22Rv1 (cell line): ENCODE data around the gene NUP210.

Source experiments
- CTCF ChIP-seq: fragments of 450-650 bp; IDR thresholded peaks from 2 replicates; pipeline ENCODE4 v1.5.1; 2017; ENCODE audit warnings: mild to moderate bottlenecking
- ZFX ChIP-seq: fragments of 450-650 bp; IDR thresholded peaks from 2 replicates; pipeline ENCODE4 v1.6.1; 2017; ENCODE audit warnings: antibody characterized with exemption, borderline replicate concordance

GRCh38 chr3:13278783-13279531, 141.2 kb downstream of the NUP210 start:
- TF ChIP-seq CTCF: no peak
- no peak for TF ChIP-seq ZFX
